K562 (cell line): ENCODE measurements around the gene CENPB. TPM values are rescaled to one million over a fixed set of nuclear protein-coding genes. Genes with fewer than 3 reads are reported as not detected.

ENCODE experiments used
- ARID1B ChIP-seq: fragments of 450-650 bp; IDR thresholded peaks from 2 replicates; pipeline ENCODE4 v1.6.1; 2016; ENCODE audit warnings: antibody characterized with exemption, mild to moderate bottlenecking, inconsistent platforms
- BRD4 ChIP-seq: fragments of 200-600 bp; sonication (generic); IDR thresholded peaks from 2 replicates; pipeline ENCODE4 v1.6.1; 2017; ENCODE audit warnings: inconsistent platforms
- CC2D1A ChIP-seq: fragments of 450-650 bp; IDR thresholded peaks from 2 replicates; pipeline ENCODE4 v1.6.1; 2017; ENCODE audit warnings: mild to moderate bottlenecking
- CHAMP1 ChIP-seq: fragments of 450-650 bp; IDR thresholded peaks from 2 replicates; pipeline ENCODE4 v1.6.1; 2016; ENCODE audit warnings: mild to moderate bottlenecking
- HNRNPUL1 ChIP-seq: fragments of 200-400 bp; formaldehyde crosslinking; IDR thresholded peaks from 2 replicates; pipeline ENCODE4 v1.6.1; 2017; ENCODE audit warnings: low read length
- L3MBTL2 ChIP-seq: fragments of 450-650 bp; IDR thresholded peaks from 2 replicates; pipeline ENCODE4 v1.6.1; 2016; ENCODE audit warnings: mild to moderate bottlenecking, moderate library complexity
- MTA1 ChIP-seq: fragments of 450-650 bp; IDR thresholded peaks from 2 replicates; pipeline ENCODE4 v1.6.1; 2017; ENCODE audit warnings: borderline replicate concordance
- NR3C1 ChIP-seq: sonication (generic); formaldehyde crosslinking; IDR thresholded peaks from 2 replicates; pipeline ENCODE4 v1.8.1; 2022; ENCODE audit warnings: missing genetic modification reagents
- STAT5A ChIP-seq: IDR thresholded peaks from 2 replicates; pipeline ENCODE4 v1.6.1; 2012; ENCODE audit warnings: low read length, inconsistent platforms, borderline replicate concordance
- TCF7 ChIP-seq: sonication (generic); IDR thresholded peaks from 2 replicates; pipeline ENCODE4 v1.6.1; 2016; ENCODE audit warnings: antibody characterized with exemption, borderline replicate concordance
- ZBED1 ChIP-seq: IDR thresholded peaks from 2 replicates; pipeline ENCODE4 v1.6.1; 2014
- ZNF224 ChIP-seq: sonication (generic); formaldehyde crosslinking; IDR thresholded peaks from 2 replicates; pipeline ENCODE4 v1.8.0; 2022; ENCODE audit warnings: mild to moderate bottlenecking, missing genetic modification reagents
- ZNF589 ChIP-seq: fragments of 200-800 bp; sonication (Bioruptor generic); IDR thresholded peaks from 2 replicates; pipeline ENCODE4 v1.6.1; 2016; ENCODE audit warnings: low read depth, missing genetic modification characterization, missing compliant biosample characterization
- polyA plus RNA-seq, 8 experiments: library from polyadenylated mRNA; depleted of rRNA in 4 of 8; stranded (reverse) in 5 of 8; unstranded in 3 of 8; fragments of >200 nt; fragmentation: Nextera tagmentation in 2 of 8; fragmentation: Illumina TruSeq in 1 of 8; extraction: Ambion mirVana in 2 of 8; extraction: Trizol in 1 of 8; gene quantifications; 2 replicates each; pipeline versions ENCODE4 v1.2.1 to v1.2.3, GENCODE V29; 2011 to 2014; ENCODE audit warnings: inconsistent platforms in 1 of 8, missing spikeins in 1 of 8
- total RNA-seq, 7 experiments: library from RNA; depleted of rRNA in 6 of 7; stranded (reverse); fragments of >200 nt in 6 of 7; fragmentation: Illumina TruSeq in 2 of 7; extraction: Trizol in 2 of 7; gene quantifications; 2 replicates each; pipeline versions ENCODE4 v1.2.1 to v1.2.3, GENCODE V29; 2011 to 2021; ENCODE audit warnings: low replicate concordance in 1 of 7
- TF ChIP-seq, protein P1 (sequence below): fragments of 450-650 bp; conservative IDR thresholded peaks from 2 replicates; pipeline ENCODE4 v1.6.1; 2016; ENCODE audit warnings: missing genetic modification characterization, low read depth, mild to moderate bottlenecking, control low read depth, missing compliant biosample characterization
- TF ChIP-seq, protein P2 (sequence below): fragments of 450-650 bp; formaldehyde crosslinking; IDR thresholded peaks from 2 replicates; pipeline ENCODE4 v1.4.0; 2020; ENCODE audit warnings: mild to moderate bottlenecking, mixed read lengths
- TF ChIP-seq, protein P3 (sequence below): IDR thresholded peaks from 3 replicates; pipeline ENCODE4 v1.6.1; 2011; ENCODE audit warnings: borderline replicate concordance, mild to moderate bottlenecking, moderate library complexity; ENCODE audit not compliant: insufficient read length; ENCODE audit errors: extremely low read depth
- TF ChIP-seq, protein P4 (sequence below): fragments of 250-450 bp; sonication (Bioruptor Pico); IDR thresholded peaks from 2 replicates; pipeline ENCODE4 v1.5.1; 2021; ENCODE audit warnings: mild to moderate bottlenecking

The CENPB gene
- total and polyA plus RNA-seq, 9 of the 15 experiments (the other 6 are each of a cell fraction or from before 2014, with no cell fraction given): 0.17 to 70.8 (median 24.9) TPM

DNA sequence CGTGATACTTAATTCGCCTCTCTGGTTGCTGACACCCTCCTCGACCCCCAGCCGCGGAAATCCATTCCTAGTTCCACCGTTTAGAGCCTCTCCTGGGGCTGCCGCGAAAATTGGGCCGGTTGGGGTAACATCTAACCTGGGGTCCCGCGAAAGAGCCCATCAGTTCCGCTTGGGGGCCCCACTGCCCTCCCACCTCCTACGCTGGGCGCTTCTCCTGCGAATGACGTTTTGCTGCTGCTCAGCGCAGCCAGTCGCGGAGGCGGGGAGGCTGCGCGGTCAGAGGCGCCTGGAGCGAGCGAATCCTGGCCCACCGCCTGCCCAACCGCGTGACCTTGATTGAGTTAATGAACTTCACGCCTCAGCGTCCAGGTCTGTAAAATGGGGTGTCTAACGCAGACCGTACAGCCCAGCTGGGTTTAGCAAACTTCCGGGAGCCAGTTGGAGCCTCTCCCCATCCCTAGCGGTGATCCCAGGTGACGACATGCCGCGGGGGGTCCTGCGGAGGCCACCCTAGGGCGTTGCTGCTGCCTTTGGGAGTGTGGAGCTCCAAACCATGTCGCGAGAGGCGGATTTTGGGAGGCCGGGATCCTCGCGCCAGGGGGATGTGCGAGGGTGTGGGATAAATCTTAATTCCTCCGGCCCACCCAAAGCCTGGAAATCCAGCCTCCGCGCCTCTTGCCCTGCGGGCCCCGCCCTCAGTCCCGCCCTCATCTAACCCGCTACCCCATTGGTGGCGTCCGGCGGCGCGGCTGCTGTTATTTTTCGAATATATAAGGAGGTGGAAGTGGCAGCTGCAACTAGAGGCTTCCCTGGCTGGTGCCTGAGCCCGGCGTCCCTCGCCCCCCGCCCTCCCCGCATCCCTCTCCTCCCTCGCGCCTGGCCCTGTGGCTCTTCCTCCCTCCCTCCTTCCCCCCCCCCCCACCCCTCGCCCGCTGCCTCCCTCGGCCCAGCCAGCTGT is 9.2 kb upstream of the CENPB start, which contains the start of gene CDC25B (continued):
- TF ChIP-seq L3MBTL2: peak; percentile 59; the same call in 1 of the 2 replicates
- TF ChIP-seq, protein P1, sequence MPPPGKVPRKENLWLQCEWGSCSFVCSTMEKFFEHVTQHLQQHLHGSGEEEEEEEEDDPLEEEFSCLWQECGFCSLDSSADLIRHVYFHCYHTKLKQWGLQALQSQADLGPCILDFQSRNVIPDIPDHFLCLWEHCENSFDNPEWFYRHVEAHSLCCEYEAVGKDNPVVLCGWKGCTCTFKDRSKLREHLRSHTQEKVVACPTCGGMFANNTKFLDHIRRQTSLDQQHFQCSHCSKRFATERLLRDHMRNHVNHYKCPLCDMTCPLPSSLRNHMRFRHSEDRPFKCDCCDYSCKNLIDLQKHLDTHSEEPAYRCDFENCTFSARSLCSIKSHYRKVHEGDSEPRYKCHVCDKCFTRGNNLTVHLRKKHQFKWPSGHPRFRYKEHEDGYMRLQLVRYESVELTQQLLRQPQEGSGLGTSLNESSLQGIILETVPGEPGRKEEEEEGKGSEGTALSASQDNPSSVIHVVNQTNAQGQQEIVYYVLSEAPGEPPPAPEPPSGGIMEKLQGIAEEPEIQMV (tag): no peak
- TF ChIP-seq, protein P2, sequence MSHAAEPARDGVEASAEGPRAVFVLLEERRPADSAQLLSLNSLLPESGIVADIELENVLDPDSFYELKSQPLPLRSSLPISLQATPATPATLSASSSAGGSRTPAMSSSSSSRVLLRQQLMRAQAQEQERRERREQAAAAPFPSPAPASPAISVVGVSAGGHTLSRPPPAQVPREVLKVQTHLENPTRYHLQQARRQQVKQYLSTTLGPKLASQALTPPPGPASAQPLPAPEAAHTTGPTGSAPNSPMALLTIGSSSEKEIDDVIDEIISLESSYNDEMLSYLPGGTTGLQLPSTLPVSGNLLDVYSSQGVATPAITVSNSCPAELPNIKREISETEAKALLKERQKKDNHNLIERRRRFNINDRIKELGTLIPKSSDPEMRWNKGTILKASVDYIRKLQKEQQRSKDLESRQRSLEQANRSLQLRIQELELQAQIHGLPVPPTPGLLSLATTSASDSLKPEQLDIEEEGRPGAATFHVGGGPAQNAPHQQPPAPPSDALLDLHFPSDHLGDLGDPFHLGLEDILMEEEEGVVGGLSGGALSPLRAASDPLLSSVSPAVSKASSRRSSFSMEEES (CRISPR knock-in tag): no peak
- TF ChIP-seq STAT5A: no peak
- TF ChIP-seq ZNF224 (CRISPR knock-in tag): no peak
- TF ChIP-seq NR3C1 (CRISPR knock-in tag): no peak
- no peak for TF ChIP-seq TCF7
- no peak for TF ChIP-seq ZNF589 (CRISPR knock-in tag)
- TF ChIP-seq CC2D1A: 0 out of 2 replicates have a peak, but pooled peaks have one; percentile 30
- TF ChIP-seq, protein P3, sequence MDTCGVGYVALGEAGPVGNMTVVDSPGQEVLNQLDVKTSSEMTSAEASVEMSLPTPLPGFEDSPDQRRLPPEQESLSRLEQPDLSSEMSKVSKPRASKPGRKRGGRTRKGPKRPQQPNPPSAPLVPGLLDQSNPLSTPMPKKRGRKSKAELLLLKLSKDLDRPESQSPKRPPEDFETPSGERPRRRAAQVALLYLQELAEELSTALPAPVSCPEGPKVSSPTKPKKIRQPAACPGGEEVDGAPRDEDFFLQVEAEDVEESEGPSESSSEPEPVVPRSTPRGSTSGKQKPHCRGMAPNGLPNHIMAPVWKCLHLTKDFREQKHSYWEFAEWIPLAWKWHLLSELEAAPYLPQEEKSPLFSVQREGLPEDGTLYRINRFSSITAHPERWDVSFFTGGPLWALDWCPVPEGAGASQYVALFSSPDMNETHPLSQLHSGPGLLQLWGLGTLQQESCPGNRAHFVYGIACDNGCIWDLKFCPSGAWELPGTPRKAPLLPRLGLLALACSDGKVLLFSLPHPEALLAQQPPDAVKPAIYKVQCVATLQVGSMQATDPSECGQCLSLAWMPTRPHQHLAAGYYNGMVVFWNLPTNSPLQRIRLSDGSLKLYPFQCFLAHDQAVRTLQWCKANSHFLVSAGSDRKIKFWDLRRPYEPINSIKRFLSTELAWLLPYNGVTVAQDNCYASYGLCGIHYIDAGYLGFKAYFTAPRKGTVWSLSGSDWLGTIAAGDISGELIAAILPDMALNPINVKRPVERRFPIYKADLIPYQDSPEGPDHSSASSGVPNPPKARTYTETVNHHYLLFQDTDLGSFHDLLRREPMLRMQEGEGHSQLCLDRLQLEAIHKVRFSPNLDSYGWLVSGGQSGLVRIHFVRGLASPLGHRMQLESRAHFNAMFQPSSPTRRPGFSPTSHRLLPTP: no peak
- no peak for TF ChIP-seq ZBED1
- peak; percentile 29; the same call in 1 of the 2 replicates for TF ChIP-seq ARID1B
- TF ChIP-seq CHAMP1: no peak
- TF ChIP-seq MTA1: 0 out of 2 replicates have a peak, but pooled peaks have one; percentile 42
- TF ChIP-seq HNRNPUL1: no peak
- TF ChIP-seq BRD4: no peak
- TF ChIP-seq, protein P4, sequence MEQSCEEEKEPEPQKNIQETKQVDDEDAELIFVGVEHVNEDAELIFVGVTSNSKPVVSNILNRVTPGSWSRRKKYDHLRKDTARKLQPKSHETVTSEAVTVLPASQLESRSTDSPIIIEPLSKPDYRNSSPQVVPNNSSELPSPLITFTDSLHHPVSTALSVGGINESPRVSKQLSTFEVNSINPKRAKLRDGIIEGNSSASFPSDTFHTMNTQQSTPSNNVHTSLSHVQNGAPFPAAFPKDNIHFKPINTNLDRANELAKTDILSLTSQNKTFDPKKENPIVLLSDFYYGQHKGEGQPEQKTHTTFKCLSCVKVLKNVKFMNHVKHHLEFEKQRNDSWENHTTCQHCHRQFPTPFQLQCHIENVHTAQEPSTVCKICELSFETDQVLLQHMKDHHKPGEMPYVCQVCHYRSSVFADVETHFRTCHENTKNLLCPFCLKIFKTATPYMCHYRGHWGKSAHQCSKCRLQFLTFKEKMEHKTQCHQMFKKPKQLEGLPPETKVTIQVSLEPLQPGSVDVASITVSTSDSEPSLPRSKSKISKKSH: no peak
